Stromal cell of bone marrow (primary cell): ENCODE data around the gene PDE9A.
"Not testable (repeated sequence)": the region's sequence is repeated elsewhere in the genome, so short reads cannot be mapped to it uniquely, and the experiment has no call there.

ENCODE experiments used
- DNase-seq: peaks from one replicate; pipeline ENCODE4 v3.0.0-alpha.2; 2012; ENCODE audit warnings: low read depth

PDE9A gene

GRCh38 chr21:42653231-42654061 is at the start of gene PDE9A:
TSS of gene PDE9A (plus strand) at chr21:42653621. CDS start at chr21:42653815, 194 bp downstream.
- DNase-seq = no peak

GRCh38 chr21:42607102-42607501 is 46.3 kb upstream of the PDE9A start:
- no peak for DNase-seq

GRCh38 chr21:42607525-42608102 is 45.8 kb upstream of the PDE9A start:
- DNase-seq = no peak

GRCh38 chr21:42608446-42608845 is 45.0 kb upstream of the PDE9A start:
- no peak for DNase-seq

- DNase-seq = no peak
These were observed 43.6 kb upstream of the PDE9A start for GRCh38 chr21:42609811-42610210.

- DNase-seq = no peak
These were observed 41.6 kb upstream of the PDE9A start for GRCh38 chr21:42611852-42612251.

GRCh38 chr21:42612390-42612789 is 41.0 kb upstream of the PDE9A start:
- no peak for DNase-seq

GRCh38 chr21:42613756-42614155 is 39.7 kb upstream of the PDE9A start:
- DNase-seq = no peak

GRCh38 chr21:42614396-42614795 is 39.0 kb upstream of the PDE9A start:
- DNase-seq = no peak

GRCh38 chr21:42614811-42615351 is 38.5 kb upstream of the PDE9A start:
- DNase-seq = no peak

- DNase-seq = not testable (repeated sequence)
These were observed 38.0 kb upstream of the PDE9A start for GRCh38 chr21:42615377-42615776.

- no peak for DNase-seq
These were observed 37.5 kb upstream of the PDE9A start for GRCh38 chr21:42615924-42616323.

GRCh38 chr21:42616446-42616845 is 37.0 kb upstream of the PDE9A start:
- no peak for DNase-seq

- DNase-seq = no peak
These were observed 36.5 kb upstream of the PDE9A start for GRCh38 chr21:42616941-42617340.

- no peak for DNase-seq
These were observed 35.9 kb upstream of the PDE9A start for GRCh38 chr21:42617486-42617885.

GRCh38 chr21:42618707-42619102 is 34.7 kb upstream of the PDE9A start:
- no peak for DNase-seq

- DNase-seq = no peak
These were observed 34.3 kb upstream of the PDE9A start for GRCh38 chr21:42619166-42619565.

GRCh38 chr21:42619841-42620240 is 33.6 kb upstream of the PDE9A start:
- no peak for DNase-seq

GRCh38 chr21:42621166-42621818 is 32.1 kb upstream of the PDE9A start:
- DNase-seq = no peak

GRCh38 chr21:42621819-42622177 is 31.6 kb upstream of the PDE9A start:
- no peak for DNase-seq

GRCh38 chr21:42622284-42622683 is 31.1 kb upstream of the PDE9A start:
- DNase-seq = no peak

GRCh38 chr21:42623694-42624093 is 29.7 kb upstream of the PDE9A start:
- no peak for DNase-seq
